GM12891 (cell line): ENCODE results near the gene FAM174A.

ENCODE experiments used
- POLR2A ChIP-seq: IDR thresholded peaks from 2 replicates; pipeline ENCODE4 v1.6.1; 2011; ENCODE audit warnings: low read depth, low read length, control low read depth
- POLR2AphosphoS5 ChIP-seq: IDR thresholded peaks from 2 replicates; pipeline ENCODE4 v1.6.1; 2011; ENCODE audit warnings: low read depth, low read length, control low read depth
- POU2F2 ChIP-seq: IDR thresholded peaks from 2 replicates; pipeline ENCODE4 v1.6.1; 2011; ENCODE audit warnings: low read depth, mild to moderate bottlenecking, control low read depth, low read length, moderate library complexity
- SPI1 ChIP-seq: IDR thresholded peaks from 2 replicates; pipeline ENCODE4 v1.6.1; 2011; ENCODE audit warnings: low read depth, low read length, control low read depth
- TAF1 ChIP-seq: IDR thresholded peaks from 2 replicates; pipeline ENCODE4 v1.6.1; 2011; ENCODE audit warnings: low read depth, low read length, control low read depth

- TF ChIP-seq TAF1 (no peak), POLR2AphosphoS5 (no peak), POLR2A (no peak), POU2F2 (no peak), SPI1 (no peak)
Observed at GRCh38 chr5:100505984-100506670, 29.0 kb upstream of the FAM174A start.
